DMS 273 (cell line): ENCODE measurements around the gene TMOD1.
A peak's percentile ranks its signal among the peaks of the same experiment; 100 is the strongest.

ENCODE experiments used
- DNase-seq: peaks from one replicate; lab custom pipeline; 2025; ENCODE audit not compliant: unreplicated experiment; lab: John Stamatoyannopoulos, UW

The TMOD1 gene

GRCh38 chr9:97543561-97543960 is 42.1 kb downstream of the TMOD1 start:
- no peak for DNase-seq

GRCh38 chr9:97545486-97545885 is 44.0 kb downstream of the TMOD1 start:
- DNase-seq, result no peak

GRCh38 chr9:97547098-97547829 is 45.8 kb downstream of the TMOD1 start:
- no peak for DNase-seq

- no peak for DNase-seq
Measured at GRCh38 chr9:97548379-97548778, 46.9 kb downstream of the TMOD1 start.

- DNase-seq, result no peak
Measured at GRCh38 chr9:97548819-97549540, 47.5 kb downstream of the TMOD1 start.

- no peak for DNase-seq
Measured at GRCh38 chr9:97550386-97550785, 48.9 kb downstream of the TMOD1 start.

- no peak for DNase-seq
Measured at GRCh38 chr9:97551308-97551707, 49.8 kb downstream of the TMOD1 start.

- no peak for DNase-seq
Measured at GRCh38 chr9:97553141-97553540, 51.7 kb downstream of the TMOD1 start.

GRCh38 chr9:97553841-97554240 is 52.4 kb downstream of the TMOD1 start:
- no peak for DNase-seq

GRCh38 chr9:97554566-97555075 is 53.2 kb downstream of the TMOD1 start:
- DNase-seq, result no peak

- DNase-seq, result no peak
Measured at GRCh38 chr9:97555164-97555563, 53.7 kb downstream of the TMOD1 start.

- no peak for DNase-seq
Measured at GRCh38 chr9:97556036-97556720, 54.7 kb downstream of the TMOD1 start.

GRCh38 chr9:97556721-97557605 is 55.5 kb downstream of the TMOD1 start:
- peak; percentile 43 for DNase-seq

- peak; percentile 89 for DNase-seq
Measured at GRCh38 chr9:97557606-97558095, 56.2 kb downstream of the TMOD1 start.

- DNase-seq, result no peak
Measured at GRCh38 chr9:97558701-97559101, 57.2 kb downstream of the TMOD1 start.

- DNase-seq, result no peak
Measured at GRCh38 chr9:97559111-97559514, 57.6 kb downstream of the TMOD1 start.

GRCh38 chr9:97560154-97560553 is 58.7 kb downstream of the TMOD1 start:
- no peak for DNase-seq

GRCh38 chr9:97560851-97561250 is 59.4 kb downstream of the TMOD1 start:
- no peak for DNase-seq

GRCh38 chr9:97561501-97561900 is 60.0 kb downstream of the TMOD1 start:
- DNase-seq, result no peak

- peak; percentile 17 for DNase-seq
Measured at GRCh38 chr9:97562542-97562941, 61.1 kb downstream of the TMOD1 start.
